Ovary (tissue), 3 donors: ENCODE results near the gene PPP4R3B.

Experiments
- CTCF ChIP-seq, 3 donors: fragments of 450-650 bp in 2 of 3; fragments of 200-600 bp in 1 of 3; IDR thresholded peaks; one replicate each; pipeline versions ENCODE4 v1.5.1 to v1.8.0; 2016 to 2022; ENCODE audit warnings: antibody characterized with exemption in 3 of 3, mild to moderate bottlenecking in 1 of 3
- EP300 ChIP-seq: sonication (generic); formaldehyde crosslinking; IDR thresholded peaks from one replicate; pipeline ENCODE4 v1.6.1; 2017; ENCODE audit warnings: antibody characterized with exemption
- donor health status: DM: no; HTN: no; CAD: no.

GRCh38 chr2:55555977-55556376 is 61.4 kb downstream of the PPP4R3B start:
- TF ChIP-seq CTCF (IDR thresholded peaks at IDR 0.05) = no peak
- no peak for TF ChIP-seq EP300
